Measurements from ENCODE around the gene ZNF622. TPM values are rescaled to one million over a fixed set of nuclear protein-coding genes. Genes with fewer than 3 reads are reported as not detected.

The ZNF622 gene
- total and polyA plus RNA-seq, 2 of the 13 experiments (the other 11 are each of a cell fraction or from before 2014, with no cell fraction given): 12.1 to 44.7 TPM

DNA sequence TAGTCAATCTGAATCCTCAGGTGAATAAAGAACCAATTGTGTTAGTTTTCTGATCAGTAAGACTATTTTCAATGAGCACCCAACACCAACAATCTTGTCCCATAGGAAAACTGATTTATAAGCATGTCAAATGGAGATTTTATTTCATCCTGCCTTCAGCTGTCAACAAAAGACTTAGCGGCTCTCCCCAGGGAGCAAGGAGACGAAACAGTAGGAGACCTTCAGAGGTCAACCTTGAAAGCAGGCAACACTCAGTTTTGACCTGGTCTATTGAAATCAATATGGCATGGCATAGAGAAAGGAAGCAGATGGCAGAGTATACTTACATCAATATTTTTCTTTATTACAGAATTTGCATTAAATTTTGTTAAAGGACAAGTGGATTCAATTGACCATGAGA is 34.1 kb downstream of the ZNF622 start (continued):
- TF ChIP-seq TAF15 (IDR thresholded peaks at IDR 0.05; ENCODE audit: low read depth, low read length, poor library complexity, severe bottlenecking): no peak
- no peak for TF ChIP-seq SPEN (CRISPR knock-in tag; IDR thresholded peaks at IDR 0.05; ENCODE audit: low read depth)
- no peak for TF ChIP-seq SRY (CRISPR knock-in tag; IDR thresholded peaks at IDR 0.05)

DNA sequence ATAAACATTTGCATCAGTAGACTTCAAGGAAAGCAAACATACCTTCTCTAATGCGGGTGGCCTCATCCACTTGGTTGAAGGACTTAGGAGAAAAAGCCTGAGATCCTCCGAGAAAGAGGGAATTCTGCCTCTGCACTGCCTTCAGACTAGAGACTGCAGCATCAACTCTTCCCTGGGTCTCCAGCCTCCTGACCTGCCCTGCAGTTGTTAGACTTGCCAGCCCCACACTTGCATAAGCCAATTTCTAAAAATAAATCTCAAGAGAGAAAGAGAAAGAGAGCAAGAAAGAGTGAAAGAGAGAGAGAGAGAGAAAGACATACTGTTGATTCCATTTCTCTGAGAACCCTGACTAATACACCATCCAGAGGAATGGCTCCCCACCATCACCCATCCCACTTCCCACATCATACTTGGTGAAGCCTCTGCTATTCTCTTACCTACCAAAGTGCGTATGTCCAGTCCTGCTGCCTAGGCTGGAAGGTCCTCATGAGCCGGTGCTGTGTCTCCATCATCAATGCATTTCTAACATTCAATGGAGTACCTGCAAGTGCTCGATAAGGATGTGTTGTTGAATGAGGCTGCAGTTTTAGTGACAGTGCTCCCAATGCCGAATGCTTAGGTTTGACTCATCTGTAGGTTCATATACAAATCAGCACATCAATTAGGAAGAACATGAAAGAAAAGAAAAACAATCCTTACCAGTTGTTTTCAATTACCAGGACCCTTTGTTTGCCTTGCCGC is 35.1 kb downstream of the ZNF622 start:
- no peak overlapping the region for H3K4me3 ChIP-seq (replicated peaks in 1 of 3; ENCODE audit: insufficient read depth in 1 of 3, low read depth in 2 of 3, low read length in 3 of 3)
- in situ Hi-C loops (cut with HindIII; ENCODE audit: extremely low pct_ligation_motif_present, low pct_unique_long_range_greater_than_20kb) (no loop called here), intact Hi-C loops (cut with micrococcal nuclease; ENCODE audit: unreplicated experiment) (no loop called here)
- ChIA-PET POLR2A (no interaction called here), CTCF (ENCODE audit: low intra/inter-chr PET ratio, low total read pairs) (no interaction called here)
- H3K79me2 ChIP-seq (ENCODE audit: insufficient read depth, low read length): no peaks in the 10 kb centered on the region
- no peak overlapping the region for H3K9ac ChIP-seq (ENCODE audit: insufficient read depth, low read depth, low read length)
- no peaks in the 10 kb centered on the region for H3K4me1 ChIP-seq (ENCODE audit: insufficient read depth, low read length)
- no peaks in the 10 kb centered on the region for H3K9me3 ChIP-seq (ENCODE audit: low read length)
- BruUV-seq (replicated peaks): no TSS peak
- DNase-seq (ENCODE audit: low spot score) (no peak), ATAC-seq (no peak), FAIRE-seq (no peak)
- TF ChIP-seq ZNF766 (CRISPR knock-in tag; IDR thresholded peaks at IDR 0.05; ENCODE audit: borderline replicate concordance) (no peak), YEATS2 (CRISPR knock-in tag; IDR thresholded peaks at IDR 0.05; ENCODE audit: borderline replicate concordance) (no peak)
- TF ChIP-seq, protein P1, sequence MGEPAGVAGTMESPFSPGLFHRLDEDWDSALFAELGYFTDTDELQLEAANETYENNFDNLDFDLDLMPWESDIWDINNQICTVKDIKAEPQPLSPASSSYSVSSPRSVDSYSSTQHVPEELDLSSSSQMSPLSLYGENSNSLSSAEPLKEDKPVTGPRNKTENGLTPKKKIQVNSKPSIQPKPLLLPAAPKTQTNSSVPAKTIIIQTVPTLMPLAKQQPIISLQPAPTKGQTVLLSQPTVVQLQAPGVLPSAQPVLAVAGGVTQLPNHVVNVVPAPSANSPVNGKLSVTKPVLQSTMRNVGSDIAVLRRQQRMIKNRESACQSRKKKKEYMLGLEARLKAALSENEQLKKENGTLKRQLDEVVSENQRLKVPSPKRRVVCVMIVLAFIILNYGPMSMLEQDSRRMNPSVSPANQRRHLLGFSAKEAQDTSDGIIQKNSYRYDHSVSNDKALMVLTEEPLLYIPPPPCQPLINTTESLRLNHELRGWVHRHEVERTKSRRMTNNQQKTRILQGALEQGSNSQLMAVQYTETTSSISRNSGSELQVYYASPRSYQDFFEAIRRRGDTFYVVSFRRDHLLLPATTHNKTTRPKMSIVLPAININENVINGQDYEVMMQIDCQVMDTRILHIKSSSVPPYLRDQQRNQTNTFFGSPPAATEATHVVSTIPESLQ (CRISPR knock-in tag; conservative IDR thresholded peaks at IDR 0.05): no peak
- H3K36me3 ChIP-seq (replicated peaks in 1 of 2; ENCODE audit: control insufficient read depth in 1 of 2, insufficient read depth in 2 of 2, low read length in 2 of 2): no peaks in the 10 kb centered on the region
- WGBS (ENCODE audit: low lambda C conversion rate): 23% methylated on average over 7 of the region's 7 CpGs
- no peaks in the 10 kb centered on the region for H4K20me1 ChIP-seq (ENCODE audit: insufficient read depth, low read length)
- no peak overlapping the region for H2AFZ ChIP-seq (ENCODE audit: low read length)
- H3K27me3 ChIP-seq (ENCODE audit: control insufficient read depth in 1 of 2, insufficient read depth in 2 of 2, low read length in 2 of 2): peaks cover 0 to 4% of the 10 kb centered on the region in 2 experiments; a peak in 1 of 5 replicates
- no peak overlapping the region for H3K27ac ChIP-seq (ENCODE audit: extremely low read length, insufficient read depth, low read length)
- H3K4me2 ChIP-seq (ENCODE audit: low read depth, low read length): no peak overlapping the region

Measured in HepG2 (cell line).